ENCODE results near the gene ZSCAN30.

The ZSCAN30 gene

DNA sequence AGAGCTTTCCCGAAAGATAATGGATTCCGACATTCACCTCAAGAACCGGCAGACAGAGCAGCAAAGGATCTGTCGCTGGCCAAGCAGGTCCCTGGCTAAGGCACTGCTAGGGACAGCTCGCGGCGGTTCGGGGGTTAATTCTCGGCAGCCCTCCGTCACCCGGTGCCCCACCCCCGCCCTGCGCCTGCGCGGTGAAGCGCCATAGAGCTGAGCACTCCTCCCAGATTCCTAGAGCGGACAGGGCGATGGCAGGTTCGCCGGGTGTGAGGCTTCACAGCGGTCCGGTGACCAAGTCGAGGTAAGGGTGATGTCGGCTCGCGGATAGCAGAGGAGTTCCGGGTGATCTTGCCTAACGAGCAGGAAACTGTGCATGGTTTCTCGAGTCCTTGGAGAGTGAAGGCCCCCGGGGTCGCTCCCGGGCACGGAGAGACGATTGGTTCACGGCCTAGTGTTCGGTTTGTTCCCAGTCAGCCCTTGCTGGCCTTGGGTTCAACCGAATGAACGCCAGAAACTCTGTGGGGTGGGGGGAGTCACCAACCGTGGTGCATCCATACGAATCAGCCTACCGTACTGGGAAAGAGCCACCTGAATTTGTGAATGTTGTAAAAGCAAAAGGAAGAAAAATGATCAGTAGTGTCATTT, at the start of gene ZSCAN30:
ZSCAN30 (minus strand) TSS at position 136 of the 642 bp plus-strand sequence. CDS start 25,877 bp downstream, outside the sequence.
- H3K4me1 ChIP-seq (ENCODE audit: control insufficient read depth in 1 of 2, insufficient read depth in 2 of 2, low read length in 2 of 2) = peaks cover 10 to 14% of the 10 kb centered on the region in 2 donors
- peak within 1 kb of the TSS; percentile 97 for H3K27ac ChIP-seq (ENCODE audit: low read length)
- H3K27me3 ChIP-seq (ENCODE audit: low read depth, low read length) = no peaks in the 10 kb centered on the region
- H3K9me3 ChIP-seq (ENCODE audit: control insufficient read depth in 1 of 2, low read length in 2 of 2) = no peaks in the 10 kb centered on the region
- H3K36me3 ChIP-seq (ENCODE audit: control insufficient read depth in 1 of 2, insufficient read depth in 2 of 2, low read length in 2 of 2) = peaks cover 9 to 14% of the 10 kb centered on the region in 2 donors
- H3K4me3 ChIP-seq (ENCODE audit: low read depth in 1 of 2, low read length in 2 of 2) = peak within 1 kb of the TSS; percentile 82 to 99

GRCh38 chr18:35337286-35337685, 47.3 kb upstream of the ZSCAN30 start:
- no peaks in the 10 kb centered on the region for H3K9me3 ChIP-seq (ENCODE audit: control insufficient read depth in 1 of 2, low read length in 2 of 2)
- peaks cover 0 to 15% of the 10 kb centered on the region in 2 donors for H3K4me1 ChIP-seq (ENCODE audit: control insufficient read depth in 1 of 2, insufficient read depth in 2 of 2, low read length in 2 of 2)
- H3K4me3 ChIP-seq (ENCODE audit: low read depth in 1 of 2, low read length in 2 of 2) = no peak overlapping the region
- H3K27me3 ChIP-seq (ENCODE audit: low read depth, low read length) = no peaks in the 10 kb centered on the region
- H3K36me3 ChIP-seq (ENCODE audit: control insufficient read depth in 1 of 2, insufficient read depth in 2 of 2, low read length in 2 of 2) = peaks cover 72 to 79% of the 10 kb centered on the region in 2 donors
- no peak overlapping the region for H3K27ac ChIP-seq (ENCODE audit: low read length)

DNA sequence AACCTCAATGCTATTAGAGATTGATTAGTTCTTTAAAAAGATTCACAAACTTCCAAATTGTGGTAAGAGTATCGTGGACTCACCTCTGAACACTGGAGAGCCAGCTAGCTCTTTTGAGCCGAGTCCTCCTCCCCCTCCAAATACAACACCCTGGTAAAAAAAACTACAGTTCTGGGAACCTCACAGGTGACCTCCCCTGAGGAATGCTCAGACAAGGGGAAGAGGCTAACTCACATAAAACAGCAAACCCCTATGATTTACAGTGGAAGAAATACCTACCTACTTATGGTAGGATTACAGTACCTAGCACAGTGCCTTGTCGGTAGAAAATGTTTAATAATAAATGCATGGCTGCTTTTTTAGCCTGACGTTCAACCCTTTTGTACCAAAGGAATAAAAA, 45.8 kb upstream of the ZSCAN30 start:
- Histone ChIP-seq H3K9me3 (ENCODE audit: control insufficient read depth in 1 of 2, low read length in 2 of 2) (no peaks in the 10 kb centered on the region), H3K36me3 (ENCODE audit: control insufficient read depth in 1 of 2, insufficient read depth in 2 of 2, low read length in 2 of 2) (peaks cover 81 to 85% of the 10 kb centered on the region in 2 donors), H3K27ac (ENCODE audit: low read length) (no peak overlapping the region), H3K27me3 (ENCODE audit: low read depth, low read length) (no peaks in the 10 kb centered on the region), H3K4me3 (ENCODE audit: low read depth in 1 of 2, low read length in 2 of 2) (no peak overlapping the region), H3K4me1 (ENCODE audit: control insufficient read depth in 1 of 2, insufficient read depth in 2 of 2, low read length in 2 of 2) (peaks cover 0 to 7% of the 10 kb centered on the region in 2 donors)

- no peaks in the 10 kb centered on the region for H3K4me1 ChIP-seq (ENCODE audit: control insufficient read depth in 1 of 2, insufficient read depth in 2 of 2, low read length in 2 of 2)
- no peak overlapping the region for H3K27ac ChIP-seq (ENCODE audit: low read length)
- peaks cover 75 to 78% of the 10 kb centered on the region in 2 donors for H3K36me3 ChIP-seq (ENCODE audit: control insufficient read depth in 1 of 2, insufficient read depth in 2 of 2, low read length in 2 of 2)
Observed at GRCh38 chr18:35334821-35335220, 44.8 kb upstream of the ZSCAN30 start.

DNA sequence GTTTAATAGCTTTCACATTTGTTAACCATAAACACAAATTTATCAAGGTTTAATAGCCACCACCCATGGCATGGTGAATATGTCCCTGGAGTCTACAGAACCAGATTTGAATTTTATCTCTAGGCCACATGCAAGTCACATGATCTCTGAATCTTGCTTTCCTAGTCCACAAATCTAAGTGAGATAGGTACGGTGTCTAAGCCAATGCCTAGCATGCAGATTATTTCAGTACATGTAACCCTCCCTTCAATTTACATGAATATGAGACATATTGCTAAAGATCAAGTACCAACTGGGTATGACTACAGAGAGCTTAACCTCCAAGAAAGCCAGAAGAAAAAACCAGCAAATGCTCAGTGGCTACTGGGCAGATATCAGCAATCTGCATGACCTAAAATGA, 44.2 kb upstream of the ZSCAN30 start:
- Histone ChIP-seq H3K27ac (ENCODE audit: low read length) (no peak overlapping the region), H3K27me3 (ENCODE audit: low read depth, low read length) (no peaks in the 10 kb centered on the region), H3K4me3 (ENCODE audit: low read depth in 1 of 2, low read length in 2 of 2) (no peak overlapping the region), H3K36me3 (ENCODE audit: control insufficient read depth in 1 of 2, insufficient read depth in 2 of 2, low read length in 2 of 2) (peaks cover 69 to 72% of the 10 kb centered on the region in 2 donors), H3K9me3 (ENCODE audit: control insufficient read depth in 1 of 2, low read length in 2 of 2) (no peaks in the 10 kb centered on the region), H3K4me1 (ENCODE audit: control insufficient read depth in 1 of 2, insufficient read depth in 2 of 2, low read length in 2 of 2) (no peaks in the 10 kb centered on the region)

More at GRCh38 chr18:35334821-35335220, 44.8 kb upstream of the ZSCAN30 start:
- no peaks in the 10 kb centered on the region for H3K27me3 ChIP-seq (ENCODE audit: low read depth, low read length)
- H3K9me3 ChIP-seq (ENCODE audit: control insufficient read depth in 1 of 2, low read length in 2 of 2) = no peaks in the 10 kb centered on the region
- H3K4me3 ChIP-seq (ENCODE audit: low read depth in 1 of 2, low read length in 2 of 2) = no peak overlapping the region

GRCh38 chr18:35331367-35332087, 41.5 kb upstream of the ZSCAN30 start:
- H3K27me3 ChIP-seq (ENCODE audit: low read depth, low read length) = no peaks in the 10 kb centered on the region
- no peak overlapping the region for H3K4me3 ChIP-seq (ENCODE audit: low read depth in 1 of 2, low read length in 2 of 2)
- no peak overlapping the region for H3K27ac ChIP-seq (ENCODE audit: low read length)
- H3K9me3 ChIP-seq (ENCODE audit: control insufficient read depth in 1 of 2, low read length in 2 of 2) = no peaks in the 10 kb centered on the region
- H3K36me3 ChIP-seq (ENCODE audit: control insufficient read depth in 1 of 2, insufficient read depth in 2 of 2, low read length in 2 of 2) = peaks cover 43 to 45% of the 10 kb centered on the region in 2 donors
- H3K4me1 ChIP-seq (ENCODE audit: control insufficient read depth in 1 of 2, insufficient read depth in 2 of 2, low read length in 2 of 2) = no peaks in the 10 kb centered on the region

- Histone ChIP-seq H3K9me3 (ENCODE audit: control insufficient read depth in 1 of 2, low read length in 2 of 2) (no peaks in the 10 kb centered on the region), H3K27me3 (ENCODE audit: low read depth, low read length) (no peaks in the 10 kb centered on the region), H3K36me3 (ENCODE audit: control insufficient read depth in 1 of 2, insufficient read depth in 2 of 2, low read length in 2 of 2) (peaks cover 21 to 22% of the 10 kb centered on the region in 2 donors), H3K4me3 (ENCODE audit: low read depth in 1 of 2, low read length in 2 of 2) (no peak overlapping the region), H3K4me1 (ENCODE audit: control insufficient read depth in 1 of 2, insufficient read depth in 2 of 2, low read length in 2 of 2) (no peaks in the 10 kb centered on the region), H3K27ac (ENCODE audit: low read length) (no peak overlapping the region)
Observed at GRCh38 chr18:35328868-35329267, 38.8 kb upstream of the ZSCAN30 start.

- peaks cover 3 to 4% of the 10 kb centered on the region in 2 donors for H3K36me3 ChIP-seq (ENCODE audit: control insufficient read depth in 1 of 2, insufficient read depth in 2 of 2, low read length in 2 of 2)
Observed at GRCh38 chr18:35326695-35327387, 36.8 kb upstream of the ZSCAN30 start.

DNA sequence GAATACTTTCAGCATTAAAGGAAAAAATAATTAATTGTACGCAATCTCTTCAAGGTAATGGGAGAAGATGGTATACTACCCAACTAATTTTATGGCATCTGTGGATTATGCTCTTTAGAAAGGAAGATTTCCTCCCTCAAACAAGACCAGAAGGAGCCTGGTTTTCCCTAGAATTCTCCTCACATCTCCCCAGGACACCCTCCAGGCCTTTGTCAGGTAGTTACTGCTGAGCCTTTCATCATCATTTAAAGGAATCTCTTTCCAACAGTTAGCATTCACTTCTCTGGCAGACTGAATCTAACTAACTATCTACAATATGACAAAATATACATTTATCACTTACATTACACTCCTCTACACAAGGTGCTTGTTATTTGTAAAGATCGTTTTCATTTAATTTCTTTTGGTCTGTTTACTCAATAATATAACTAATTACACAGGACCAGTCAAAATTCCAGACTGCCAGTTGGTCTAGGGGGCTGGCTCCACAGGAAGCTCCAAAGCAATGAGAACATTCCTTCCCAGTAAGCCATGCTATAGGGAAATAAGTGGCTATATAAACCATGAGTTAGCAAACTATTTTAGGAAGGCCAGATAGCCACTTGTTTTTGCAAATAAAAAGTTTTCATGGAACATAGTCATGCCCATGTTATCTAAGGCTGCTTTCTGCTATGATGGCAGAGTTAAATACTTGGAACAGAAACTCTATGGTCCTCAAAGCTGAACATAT, 35.1 kb upstream of the ZSCAN30 start:
- Histone ChIP-seq H3K4me3 (ENCODE audit: low read depth in 1 of 2, low read length in 2 of 2) (no peak overlapping the region), H3K4me1 (ENCODE audit: control insufficient read depth in 1 of 2, insufficient read depth in 2 of 2, low read length in 2 of 2) (no peaks in the 10 kb centered on the region), H3K27ac (ENCODE audit: low read length) (no peak overlapping the region), H3K9me3 (ENCODE audit: control insufficient read depth in 1 of 2, low read length in 2 of 2) (no peaks in the 10 kb centered on the region), H3K27me3 (ENCODE audit: low read depth, low read length) (no peaks in the 10 kb centered on the region), H3K36me3 (ENCODE audit: control insufficient read depth in 1 of 2, insufficient read depth in 2 of 2, low read length in 2 of 2) (no peaks in the 10 kb centered on the region)

More at GRCh38 chr18:35326695-35327387, 36.8 kb upstream of the ZSCAN30 start:
- Histone ChIP-seq H3K27ac (ENCODE audit: low read length) (no peak overlapping the region), H3K9me3 (ENCODE audit: control insufficient read depth in 1 of 2, low read length in 2 of 2) (no peaks in the 10 kb centered on the region), H3K4me3 (ENCODE audit: low read depth in 1 of 2, low read length in 2 of 2) (no peak overlapping the region), H3K27me3 (ENCODE audit: low read depth, low read length) (no peaks in the 10 kb centered on the region), H3K4me1 (ENCODE audit: control insufficient read depth in 1 of 2, insufficient read depth in 2 of 2, low read length in 2 of 2) (no peaks in the 10 kb centered on the region)

GRCh38 chr18:35322486-35323458, 32.7 kb upstream of the ZSCAN30 start:
- H3K4me3 ChIP-seq (ENCODE audit: low read depth in 1 of 2, low read length in 2 of 2) = no peak overlapping the region
- no peaks in the 10 kb centered on the region for H3K27me3 ChIP-seq (ENCODE audit: low read depth, low read length)
- no peak overlapping the region for H3K27ac ChIP-seq (ENCODE audit: low read length)

More at GRCh38 chr18:35322486-35323458, 32.7 kb upstream of the ZSCAN30 start:
- H3K9me3 ChIP-seq (ENCODE audit: control insufficient read depth in 1 of 2, low read length in 2 of 2) = no peaks in the 10 kb centered on the region
- H3K4me1 ChIP-seq (ENCODE audit: control insufficient read depth in 1 of 2, insufficient read depth in 2 of 2, low read length in 2 of 2) = no peaks in the 10 kb centered on the region
- no peaks in the 10 kb centered on the region for H3K36me3 ChIP-seq (ENCODE audit: control insufficient read depth in 1 of 2, insufficient read depth in 2 of 2, low read length in 2 of 2)

Measured in muscle layer of duodenum (tissue), 2 donors.